Fibroblast of skin of left biceps (primary cell): ENCODE data around the gene SPDYE9.
"Not testable (repeated sequence)": the region's sequence is repeated elsewhere in the genome, so short reads cannot be mapped to it uniquely, and the experiment has no call there.

Source experiments
- DNase-seq, 2 experiments: peaks; one replicate each; pipeline ENCODE4 v3.0.0-alpha.2; 2013; ENCODE audit warnings: low read depth in 2 of 2

SPDYE9 gene

DNA sequence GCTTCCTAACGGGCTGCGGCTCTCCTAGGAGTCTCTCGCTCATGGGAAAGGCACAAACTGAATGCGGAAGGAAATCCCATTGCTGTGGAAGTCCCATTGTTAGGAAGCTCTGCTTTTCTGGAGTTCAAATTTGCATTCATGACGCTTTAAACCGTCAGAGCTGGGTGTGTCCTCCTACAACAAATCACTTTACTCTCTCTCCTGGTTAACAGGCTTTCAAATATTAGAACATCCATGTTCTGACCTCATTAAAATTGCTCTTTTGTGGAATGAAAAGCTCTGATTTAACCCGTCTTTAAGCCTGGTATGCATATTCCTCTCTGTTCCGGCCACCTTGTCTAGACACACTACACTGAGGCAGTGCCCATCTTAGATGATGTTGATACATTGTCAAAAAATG is at the start of gene SPDYE9:
Gene SPDYE9, minus strand, starts transcription at position 101 of the 400 bp plus-strand sequence. CDS start 1,800 bp downstream, outside the sequence.
- not testable (repeated sequence) for DNase-seq

GRCh38 chr7:73134866-73135265 is 49.0 kb upstream of the SPDYE9 start:
- DNase-seq: not testable (repeated sequence)

DNA sequence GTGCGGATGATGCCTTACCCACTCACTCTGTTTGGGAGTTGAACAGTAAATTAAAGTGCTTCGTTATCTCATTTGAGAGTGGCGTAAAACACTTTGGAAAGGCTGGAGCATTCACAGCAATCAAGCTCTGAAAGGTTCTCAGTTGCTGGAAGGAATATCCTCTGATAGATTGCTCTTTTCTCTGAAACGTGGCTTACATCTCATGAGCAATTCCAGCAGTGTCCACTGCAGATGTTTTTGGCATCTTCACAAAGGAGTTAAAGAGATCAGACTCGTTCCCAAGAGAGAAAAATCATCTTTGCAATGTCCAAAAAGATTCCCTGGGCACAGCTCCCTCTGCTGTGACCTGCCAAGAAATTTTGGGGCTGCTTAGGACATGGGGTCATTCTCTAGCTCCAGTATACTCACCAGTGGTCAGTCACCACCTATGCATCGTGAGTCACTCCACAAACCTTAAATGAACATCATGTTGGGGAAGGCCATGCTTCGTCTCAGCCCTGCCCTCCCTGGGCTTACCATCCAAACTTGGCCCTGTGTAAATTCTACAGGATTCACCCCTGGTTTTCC is 46.9 kb upstream of the SPDYE9 start:
- DNase-seq: not testable (repeated sequence)

DNA sequence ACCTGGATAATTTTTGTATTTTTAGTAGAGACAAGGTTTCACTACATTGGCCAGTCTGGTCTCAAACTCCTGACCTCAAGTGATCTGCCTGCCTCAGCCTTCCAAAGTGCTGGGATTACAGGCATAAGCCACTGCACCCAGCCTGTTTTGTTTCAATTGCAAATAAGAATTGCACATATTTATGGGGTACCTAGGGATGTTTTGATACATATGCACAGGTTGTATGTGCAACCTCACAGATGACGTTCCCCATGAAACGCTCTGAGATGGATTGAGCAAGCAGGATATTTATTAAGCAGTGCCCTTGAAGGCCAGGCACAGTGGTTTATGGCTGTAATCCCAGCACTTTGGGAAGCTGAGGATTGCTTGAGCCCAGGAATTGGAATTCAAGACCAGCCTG is 44.8 kb upstream of the SPDYE9 start:
- DNase-seq: not testable (repeated sequence)

DNA sequence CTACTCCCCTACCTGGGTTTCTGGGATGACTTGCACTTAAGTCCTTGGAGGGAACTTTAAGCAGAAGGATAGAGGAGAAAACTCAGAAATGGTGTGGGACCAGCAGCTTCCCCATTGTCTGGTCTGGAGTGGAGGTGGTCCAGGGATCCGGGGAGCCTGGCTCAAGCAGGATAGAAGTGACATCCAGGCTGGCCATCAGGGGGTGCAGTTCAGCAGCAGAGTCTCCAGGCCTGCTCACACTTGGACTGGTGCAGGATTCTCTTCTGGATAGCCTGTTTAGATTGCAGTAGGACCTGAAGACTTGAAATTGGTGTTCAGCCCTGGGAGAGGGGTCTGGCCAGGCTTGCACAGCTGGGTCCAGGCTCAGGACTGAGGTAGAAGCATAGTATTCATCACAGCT is 38.3 kb upstream of the SPDYE9 start:
- not testable (repeated sequence) for DNase-seq

GRCh38 chr7:73122778-73123447 is 37.1 kb upstream of the SPDYE9 start:
- not testable (repeated sequence) for DNase-seq

- not testable (repeated sequence) for DNase-seq
Measured at GRCh38 chr7:73118155-73118554, 32.3 kb upstream of the SPDYE9 start.

GRCh38 chr7:73057811-73058210 is 28.0 kb downstream of the SPDYE9 start, which contains the start of gene SPDYE11:
SPDYE11 (minus strand) TSS chr7:73057911; CDS start chr7:73056111, 1,800 bp downstream.
- DNase-seq: not testable (repeated sequence)

- DNase-seq: not testable (repeated sequence)
Measured at GRCh38 chr7:73029666-73030065, 56.2 kb downstream of the SPDYE9 start, which contains the start of gene SPDYE8. SPDYE8 (minus strand) TSS chr7:73029766; CDS start chr7:73027966, 1,800 bp downstream.
